Mesendoderm (in vitro differentiated cells): ENCODE measurements around the gene SLC6A14. TPM values are rescaled to one million over a fixed set of nuclear protein-coding genes. Genes with fewer than 3 reads are reported as not detected.

Experiments
- DNase-seq: peaks from one replicate; pipeline ENCODE4 v3.0.0; 2013
- H2AK5ac ChIP-seq: 2 replicates; pipeline ENCODE4 v1.6.1; 2013; ENCODE audit warnings: low read length, inconsistent platforms
- H2BK120ac ChIP-seq: 2 replicates; pipeline ENCODE4 v1.6.1; 2013; ENCODE audit warnings: low read depth, mild to moderate bottlenecking, low read length, moderate library complexity, mixed read lengths
- H2BK15ac ChIP-seq: replicated peaks from 2 replicates; pipeline ENCODE4 v1.6.1; 2013; ENCODE audit warnings: low read depth, mild to moderate bottlenecking, moderate library complexity
- H2BK5ac ChIP-seq: 2 replicates; pipeline ENCODE4 v1.6.1; 2013; ENCODE audit warnings: low read length, inconsistent platforms
- H3K18ac ChIP-seq: 2 replicates; pipeline ENCODE4 v1.6.1; 2013; ENCODE audit warnings: mild to moderate bottlenecking, low read length, mixed read lengths
- H3K23ac ChIP-seq: one replicate; pipeline ENCODE4 v1.6.1; 2013; ENCODE audit warnings: low read length
- H3K27ac ChIP-seq: 2 replicates; pipeline ENCODE4 v1.5.1; 2013; ENCODE audit warnings: low read depth, mild to moderate bottlenecking, inconsistent platforms, low read length, moderate library complexity
- H3K27me3 ChIP-seq: 2 replicates; pipeline ENCODE4 v1.6.1; 2013; ENCODE audit warnings: low read length, control low read depth, mild to moderate bottlenecking, inconsistent platforms; ENCODE audit not compliant: insufficient read depth, poor library complexity
- H3K36me3 ChIP-seq: 2 replicates; pipeline ENCODE4 v1.6.1; 2013; ENCODE audit warnings: low read length, inconsistent platforms; ENCODE audit not compliant: control insufficient read depth, insufficient read depth
- H3K4ac ChIP-seq: one replicate; pipeline ENCODE4 v1.6.1; 2013; ENCODE audit warnings: low read depth, mild to moderate bottlenecking, low read length, moderate library complexity
- H3K4me1 ChIP-seq: 2 replicates; pipeline ENCODE4 v1.6.1; 2013; ENCODE audit warnings: low read depth, low read length, inconsistent platforms; ENCODE audit not compliant: control insufficient read depth
- H3K4me2 ChIP-seq: 2 replicates; pipeline ENCODE4 v1.6.1; 2013; ENCODE audit warnings: low read length
- H3K4me3 ChIP-seq: 2 replicates; pipeline ENCODE4 v1.5.1; 2013; ENCODE audit warnings: mild to moderate bottlenecking, low read length
- H3K56ac ChIP-seq: one replicate; pipeline ENCODE4 v1.6.1; 2013; ENCODE audit warnings: low read length
- H3K79me1 ChIP-seq: 2 replicates; pipeline ENCODE4 v1.6.1; 2013; ENCODE audit warnings: low read length, inconsistent platforms
- H3K79me2 ChIP-seq: 2 replicates; pipeline ENCODE4 v1.6.1; 2013; ENCODE audit warnings: mild to moderate bottlenecking, low read length; ENCODE audit not compliant: control insufficient read depth, insufficient read depth
- H3K9ac ChIP-seq: 2 replicates; pipeline ENCODE4 v1.6.1; 2013; ENCODE audit warnings: low read length, inconsistent platforms
- H4K5ac ChIP-seq: one replicate; pipeline ENCODE4 v1.6.1; 2013; ENCODE audit warnings: low read length
- H4K8ac ChIP-seq: one replicate; pipeline ENCODE4 v1.6.1; 2013; ENCODE audit warnings: low read depth, mild to moderate bottlenecking, control low read depth, low read length, moderate library complexity
- WGBS: extraction: QIAGEN DNeasy Blood & Tissue Kit; methylation state at CpG from one replicate; pipeline ENCODE4 v1.1.7; 2013; ENCODE audit warnings: low lambda C conversion rate, missing lambda C conversion rate; ENCODE audit not compliant: insufficient coverage; ENCODE audit errors: extremely low coverage; 5-methylcytosine and 5-hydroxymethylcytosine counted together
- polyA plus RNA-seq, 2 experiments: library from polyadenylated mRNA; stranded (reverse); fragments of 200-250 nt; gene quantifications; one replicate each; pipeline ENCODE4 v1.2.3, GENCODE V29; 2013

The SLC6A14 gene
- not detected for polyA plus RNA-seq (2013, experiment 1 of 2)
- polyA plus RNA-seq (2013, experiment 2 of 2): not detected

GRCh38 chrX:116436358-116436816, at the start of gene SLC6A14:
Gene SLC6A14, plus strand, starts transcription at chrX:116436606. Its CDS starts 104 bp downstream, at chrX:116436710.
- no peaks in the 10 kb centered on the region for H3K79me2 ChIP-seq
- no peaks in the 10 kb centered on the region for H3K4me1 ChIP-seq
- no peak within 1 kb of the TSS for H3K27ac ChIP-seq
- no peak within 1 kb of the TSS for H3K9ac ChIP-seq
- H3K4ac ChIP-seq: no peak within 1 kb of the TSS
- no peak within 1 kb of the TSS for H3K56ac ChIP-seq
- no peak within 1 kb of the TSS for H2AK5ac ChIP-seq
- H3K4me3 ChIP-seq: no peak within 1 kb of the TSS
- WGBS: no CpG with 5 or more reads among the region's 9 CpGs
- H3K23ac ChIP-seq: no peak within 1 kb of the TSS
- no peak within 1 kb of the TSS for H2BK120ac ChIP-seq
- H3K79me1 ChIP-seq: no peaks in the 10 kb centered on the region
- DNase-seq: no peak
- H4K5ac ChIP-seq: no peak within 1 kb of the TSS
- no peak within 1 kb of the TSS for H4K8ac ChIP-seq
- no peaks in the 10 kb centered on the region for H3K36me3 ChIP-seq
- no peak within 1 kb of the TSS for H3K18ac ChIP-seq
- H2BK15ac ChIP-seq: no peak within 1 kb of the TSS
- no peak within 1 kb of the TSS for H3K4me2 ChIP-seq
- no peaks in the 10 kb centered on the region for H3K27me3 ChIP-seq
- H2BK5ac ChIP-seq: no peak within 1 kb of the TSS

- Histone ChIP-seq H3K79me2 (no peaks in the 10 kb centered on the region), H2BK5ac (no peak overlapping the region), H2BK120ac (no peak overlapping the region), H3K4me3 (no peak overlapping the region), H3K27me3 (no peaks in the 10 kb centered on the region), H3K4me2 (no peak overlapping the region), H3K23ac (no peak overlapping the region), H3K36me3 (no peaks in the 10 kb centered on the region), H3K4me1 (no peaks in the 10 kb centered on the region), H2BK15ac (no peak overlapping the region), H3K79me1 (no peaks in the 10 kb centered on the region), H4K8ac (no peak overlapping the region), H3K56ac (no peak overlapping the region), H3K4ac (no peak overlapping the region), H3K9ac (no peak overlapping the region), H3K18ac (no peak overlapping the region), H2AK5ac (no peak overlapping the region), H3K27ac (no peak overlapping the region), H4K5ac (no peak overlapping the region)
- no CpG with 5 or more reads among the region's 7 CpGs for WGBS
- DNase-seq: no peak
Observed at GRCh38 chrX:116395752-116396151, 40.7 kb upstream of the SLC6A14 start.

GRCh38 chrX:116399681-116400080, 36.7 kb upstream of the SLC6A14 start:
- H3K27me3 ChIP-seq: no peaks in the 10 kb centered on the region
- no peak overlapping the region for H2AK5ac ChIP-seq
- no peaks in the 10 kb centered on the region for H3K36me3 ChIP-seq
- H2BK15ac ChIP-seq: no peak overlapping the region
- H4K8ac ChIP-seq: no peak overlapping the region
- no peaks in the 10 kb centered on the region for H3K79me2 ChIP-seq
- H3K4ac ChIP-seq: no peak overlapping the region
- no peaks in the 10 kb centered on the region for H3K79me1 ChIP-seq
- H3K56ac ChIP-seq: no peak overlapping the region
- no peak overlapping the region for H2BK5ac ChIP-seq
- no peak overlapping the region for H3K4me2 ChIP-seq
- no peak overlapping the region for H3K27ac ChIP-seq
- no peak overlapping the region for H3K4me3 ChIP-seq
- no peak overlapping the region for H4K5ac ChIP-seq
- H3K23ac ChIP-seq: no peak overlapping the region
- no peak overlapping the region for H2BK120ac ChIP-seq
- no peaks in the 10 kb centered on the region for H3K4me1 ChIP-seq
- DNase-seq: no peak
- H3K18ac ChIP-seq: no peak overlapping the region
- H3K9ac ChIP-seq: no peak overlapping the region

GRCh38 chrX:116409219-116409618, 27.2 kb upstream of the SLC6A14 start:
- Histone ChIP-seq H2BK5ac (no peak overlapping the region), H4K5ac (no peak overlapping the region), H3K23ac (no peak overlapping the region), H3K9ac (no peak overlapping the region), H3K18ac (no peak overlapping the region), H3K4ac (no peak overlapping the region), H3K27me3 (no peaks in the 10 kb centered on the region), H2BK120ac (no peak overlapping the region), H4K8ac (no peak overlapping the region), H3K79me1 (no peaks in the 10 kb centered on the region), H2BK15ac (no peak overlapping the region), H3K4me2 (no peak overlapping the region), H3K27ac (no peak overlapping the region), H3K79me2 (no peaks in the 10 kb centered on the region), H2AK5ac (no peak overlapping the region), H3K36me3 (no peaks in the 10 kb centered on the region), H3K56ac (no peak overlapping the region), H3K4me3 (no peak overlapping the region), H3K4me1 (no peaks in the 10 kb centered on the region)
- WGBS: no CpG with 5 or more reads among the region's 2 CpGs
- no peak for DNase-seq

GRCh38 chrX:116413273-116413672, 23.1 kb upstream of the SLC6A14 start:
- DNase-seq: no peak

GRCh38 chrX:116417214-116417613, 19.2 kb upstream of the SLC6A14 start:
- no peaks in the 10 kb centered on the region for H3K79me1 ChIP-seq
- no peaks in the 10 kb centered on the region for H3K4me1 ChIP-seq
- H3K79me2 ChIP-seq: no peaks in the 10 kb centered on the region
- H2AK5ac ChIP-seq: no peak overlapping the region
- H3K9ac ChIP-seq: no peak overlapping the region
- H3K56ac ChIP-seq: no peak overlapping the region
- no peak overlapping the region for H3K23ac ChIP-seq
- H3K27ac ChIP-seq: no peak overlapping the region
- WGBS: no CpG with 5 or more reads among the region's 1 CpG
- H2BK15ac ChIP-seq: no peak overlapping the region
- no peak overlapping the region for H3K4me2 ChIP-seq
- H3K4ac ChIP-seq: no peak overlapping the region
- no peak overlapping the region for H2BK120ac ChIP-seq
- no peak overlapping the region for H4K8ac ChIP-seq
- H2BK5ac ChIP-seq: no peak overlapping the region
- H3K27me3 ChIP-seq: no peaks in the 10 kb centered on the region
- no peak overlapping the region for H3K18ac ChIP-seq
- H3K36me3 ChIP-seq: no peaks in the 10 kb centered on the region
- no peak overlapping the region for H3K4me3 ChIP-seq
- DNase-seq: no peak
- H4K5ac ChIP-seq: no peak overlapping the region

More at GRCh38 chrX:116413273-116413672, 23.1 kb upstream of the SLC6A14 start:
- H2BK120ac ChIP-seq: no peak overlapping the region
- H3K79me2 ChIP-seq: no peaks in the 10 kb centered on the region
- no peak overlapping the region for H2BK15ac ChIP-seq
- H2AK5ac ChIP-seq: no peak overlapping the region
- no peak overlapping the region for H3K23ac ChIP-seq
- no peak overlapping the region for H3K18ac ChIP-seq
- no peak overlapping the region for H3K4me2 ChIP-seq
- H3K27ac ChIP-seq: no peak overlapping the region
- H4K8ac ChIP-seq: no peak overlapping the region
- H4K5ac ChIP-seq: no peak overlapping the region
- H2BK5ac ChIP-seq: no peak overlapping the region
- H3K9ac ChIP-seq: no peak overlapping the region
- H3K56ac ChIP-seq: no peak overlapping the region
- H3K27me3 ChIP-seq: no peaks in the 10 kb centered on the region
- no peak overlapping the region for H3K4me3 ChIP-seq
- H3K4me1 ChIP-seq: no peaks in the 10 kb centered on the region
- H3K4ac ChIP-seq: no peak overlapping the region
- H3K79me1 ChIP-seq: no peaks in the 10 kb centered on the region
- H3K36me3 ChIP-seq: no peaks in the 10 kb centered on the region
- no CpG with 5 or more reads among the region's 1 CpG for WGBS
